Common myeloid progenitor, CD34-positive (primary cell): ENCODE measurements around the gene BTBD17.

ENCODE experiments used
- CTCF ChIA-PET: fragments of 350-600 bp; sonication (Branson Sonifier 250); formaldehyde crosslinking; loops from one replicate; lab custom pipeline; 2021; ENCODE audit warnings: antibody characterized with exemption; lab: Charles Lee
- POLR2A ChIA-PET: fragments of 350-600 bp; sonication (Branson Sonifier 250); formaldehyde crosslinking; loops from one replicate; lab custom pipeline; 2021; ENCODE audit warnings: antibody characterized with exemption; lab: Charles Lee
- DNase-seq, 3 donors: peaks; one replicate each; pipeline versions ENCODE4 v3.0.0 to v3.0.0-alpha.2; 2013
- H3K27ac ChIP-seq, 2 experiments: 1 replicate in 1 of 2; 2 replicates in 1 of 2; pipeline ENCODE4 v1.7.0; 2013; ENCODE audit warnings: inconsistent platforms in 2 of 2, low read length in 2 of 2, mild to moderate bottlenecking in 2 of 2, low read depth in 1 of 2, moderate library complexity in 1 of 2; ENCODE audit not compliant: severe bottlenecking in 2 of 2, insufficient read depth in 1 of 2, poor library complexity in 1 of 2
- H3K27me3 ChIP-seq, 5 experiments: replicated peaks in 2 of 5; 1 replicate in 3 of 5; 2 replicates in 2 of 5; pipeline versions ENCODE4 v1.6.1 to v1.7.0; 2013; ENCODE audit warnings: low read length in 4 of 5, mild to moderate bottlenecking in 2 of 5, moderate library complexity in 2 of 5, inconsistent platforms in 1 of 5; ENCODE audit not compliant: insufficient read depth in 5 of 5, control insufficient read depth in 4 of 5
- H3K36me3 ChIP-seq, 4 experiments: 1 replicate in 2 of 4; 2 replicates in 2 of 4; pipeline versions ENCODE4 v1.6.1 to v1.7.0; 2013; ENCODE audit warnings: low read length in 3 of 4, control low read depth in 1 of 4, mild to moderate bottlenecking in 1 of 4; ENCODE audit not compliant: control insufficient read depth in 4 of 4, insufficient read depth in 4 of 4
- H3K4me1 ChIP-seq, 4 experiments: 1 replicate in 3 of 4; 2 replicates in 1 of 4; pipeline versions ENCODE4 v1.6.1 to v1.7.1; 2013; ENCODE audit warnings: low read length in 3 of 4, mild to moderate bottlenecking in 3 of 4, control low read depth in 1 of 4, inconsistent platforms in 1 of 4, moderate library complexity in 1 of 4; ENCODE audit not compliant: control insufficient read depth in 4 of 4, insufficient read depth in 4 of 4; ENCODE audit errors: control extremely low read depth in 1 of 4
- H3K4me3 ChIP-seq, 7 experiments: 1 replicate in 4 of 7; 2 replicates in 3 of 7; pipeline versions ENCODE4 v1.5.1 to v1.7.0; 2013; ENCODE audit warnings: mild to moderate bottlenecking in 7 of 7, low read length in 6 of 7, moderate library complexity in 6 of 7, inconsistent platforms in 2 of 7, low read depth in 2 of 7, control low read depth in 1 of 7; ENCODE audit not compliant: insufficient read depth in 4 of 7, control insufficient read depth in 1 of 7; ENCODE audit errors: extremely low read depth in 1 of 7
- H3K9me3 ChIP-seq, 5 experiments: 1 replicate in 4 of 5; 2 replicates in 1 of 5; pipeline versions ENCODE4 v1.6.1 to v1.7.1; 2013; ENCODE audit warnings: low read length in 4 of 5, mild to moderate bottlenecking in 2 of 5, inconsistent platforms in 1 of 5, low read depth in 1 of 5, moderate library complexity in 1 of 5; ENCODE audit not compliant: control insufficient read depth in 4 of 5, insufficient read depth in 2 of 5; ENCODE audit errors: control extremely low read depth in 1 of 5
- WGBS: methylation state at CpG from one replicate; pipeline ENCODE4 v1.1.5; 2013; ENCODE audit not compliant: insufficient coverage; 5-methylcytosine and 5-hydroxymethylcytosine counted together

The BTBD17 gene

GRCh38 chr17:74325743-74326379, 35.8 kb downstream of the BTBD17 start, which contains the start of gene KIF19:
Gene KIF19 (plus strand): TSS chr17:74326226. CDS start chr17:74326350, 124 bp downstream.
- peak; percentile 22 to 68 (median 56) for DNase-seq
- ChIA-PET POLR2A (interaction anchor here (0.6 kb wide), 1 partner anchor 36 kb away, joined by 3 read pairs; the partner anchor contains the start of gene BTBD17), CTCF (no interaction called here)
- WGBS: 3% methylated on average over 59 of the region's 73 CpGs
- Histone ChIP-seq H3K36me3 (no peaks in the 10 kb centered on the region), H3K4me3 (peak within 1 kb of the TSS in 6 of 7 experiments; percentile 6 to 64 (median 41)), H3K9me3 (no peaks in the 10 kb centered on the region), H3K27ac (no peak within 1 kb of the TSS), H3K4me1 (peaks cover 0 to 19% (median 14%) of the 10 kb centered on the region in 4 experiments), H3K27me3 (peaks cover 0 to 35% (median 29%) of the 10 kb centered on the region in 5 experiments)

GRCh38 chr17:74325376-74325742, 36.3 kb downstream of the BTBD17 start:
- H3K27me3 ChIP-seq: peaks cover 0 to 35% (median 29%) of the 10 kb centered on the region in 5 experiments
- 36% methylated on average over 8 of the region's 11 CpGs for WGBS
- H3K36me3 ChIP-seq: no peaks in the 10 kb centered on the region
- H3K27ac ChIP-seq: no peak overlapping the region
- H3K4me1 ChIP-seq: peaks cover 0 to 19% (median 14%) of the 10 kb centered on the region in 4 experiments
- ChIA-PET POLR2A (no interaction called here), CTCF (no interaction called here)
- peak in 1 of 3 donors; percentile 23 for DNase-seq
- H3K9me3 ChIP-seq: no peaks in the 10 kb centered on the region
- H3K4me3 ChIP-seq: peak overlapping the region in 3 of 7 experiments; percentile 57 to 64 (median 62)

GRCh38 chr17:74324521-74324920, 37.1 kb downstream of the BTBD17 start:
- Histone ChIP-seq H3K27ac (no peak overlapping the region), H3K4me3 (no peak overlapping the region), H3K36me3 (no peaks in the 10 kb centered on the region), H3K27me3 (peaks cover 0 to 31% (median 29%) of the 10 kb centered on the region in 5 experiments), H3K9me3 (no peaks in the 10 kb centered on the region), H3K4me1 (peaks cover 0 to 19% (median 14%) of the 10 kb centered on the region in 4 experiments)
- DNase-seq: no peak
- ChIA-PET CTCF (no interaction called here), POLR2A (interaction anchor here (0.6 kb wide), 1 partner anchor 32 kb away, joined by 4 read pairs; no protein-coding TSS in a partner anchor)
- 98% methylated on average over 4 of the region's 6 CpGs for WGBS

GRCh38 chr17:74318391-74318790, 43.3 kb downstream of the BTBD17 start:
- DNase-seq: no peak
- no peak overlapping the region for H3K4me3 ChIP-seq
- H3K9me3 ChIP-seq: no peaks in the 10 kb centered on the region
- CTCF ChIA-PET: no interaction called here
- WGBS: 96% methylated on average over 9 of the region's 10 CpGs
- H3K27ac ChIP-seq: no peak overlapping the region
- H3K27me3 ChIP-seq: peaks cover 0 to 3% (median 0%) of the 10 kb centered on the region in 5 experiments
- H3K4me1 ChIP-seq: no peaks in the 10 kb centered on the region
- POLR2A ChIA-PET: no interaction called here
- no peaks in the 10 kb centered on the region for H3K36me3 ChIP-seq

GRCh38 chr17:74317071-74317470, 44.6 kb downstream of the BTBD17 start:
- no peaks in the 10 kb centered on the region for H3K36me3 ChIP-seq
- POLR2A ChIA-PET: no interaction called here
- H3K4me3 ChIP-seq: no peak overlapping the region
- 92% methylated on average over 16 of the region's 16 CpGs for WGBS
- no peak overlapping the region for H3K27ac ChIP-seq
- H3K27me3 ChIP-seq: peaks cover 0 to 3% (median 0%) of the 10 kb centered on the region in 5 experiments
- no peak for DNase-seq
- CTCF ChIA-PET: interaction anchor here (0.6 to 1.5 kb wide), 4 partner anchors 36 to 42 kb away, joined by 3 to 4 read pairs (median 4); no protein-coding TSS in a partner anchor
- H3K4me1 ChIP-seq: no peaks in the 10 kb centered on the region
- peaks cover 0 to 5% (median 3%) of the 10 kb centered on the region in 5 experiments for H3K9me3 ChIP-seq

GRCh38 chr17:74316220-74316619, 45.4 kb downstream of the BTBD17 start:
- ChIA-PET CTCF (interaction anchor here (0.9 to 1.5 kb wide), 5 partner anchors 15 to 39 kb away, joined by 3 to 4 read pairs (median 3); no protein-coding TSS in a partner anchor), POLR2A (no interaction called here)
- peaks cover 0 to 3% (median 0%) of the 10 kb centered on the region in 5 experiments for H3K27me3 ChIP-seq
- no peak for DNase-seq
- no peak overlapping the region for H3K4me3 ChIP-seq
- WGBS: 79% methylated on average over 8 of the region's 10 CpGs
- H3K36me3 ChIP-seq: no peaks in the 10 kb centered on the region
- H3K4me1 ChIP-seq: no peaks in the 10 kb centered on the region
- peaks cover 0 to 6% (median 5%) of the 10 kb centered on the region in 5 experiments for H3K9me3 ChIP-seq
- no peak overlapping the region for H3K27ac ChIP-seq

GRCh38 chr17:74314877-74315276, 46.8 kb downstream of the BTBD17 start:
- POLR2A ChIA-PET: no interaction called here
- 94% methylated on average over 15 of the region's 15 CpGs for WGBS
- CTCF ChIA-PET: interaction anchor here (1.1 to 1.7 kb wide), 3 partner anchors 9 to 47 kb away, joined by 3 to 4 read pairs (median 3); partner anchors contain the start of gene BTBD17

More at GRCh38 chr17:74314877-74315276, 46.8 kb downstream of the BTBD17 start:
- Histone ChIP-seq H3K9me3 (peaks cover 0 to 6% (median 5%) of the 10 kb centered on the region in 5 experiments), H3K27me3 (peaks cover 0 to 3% (median 0%) of the 10 kb centered on the region in 5 experiments), H3K4me3 (no peak overlapping the region), H3K27ac (no peak overlapping the region), H3K4me1 (peaks cover 0 to under 1% (median under 1%) of the 10 kb centered on the region in 4 experiments), H3K36me3 (no peaks in the 10 kb centered on the region)
- no peak for DNase-seq
